ENCODE results near the gene R3HDM4.
A peak's percentile ranks its signal among the peaks of the same experiment; 100 is the strongest.

Gene R3HDM4

DNA sequence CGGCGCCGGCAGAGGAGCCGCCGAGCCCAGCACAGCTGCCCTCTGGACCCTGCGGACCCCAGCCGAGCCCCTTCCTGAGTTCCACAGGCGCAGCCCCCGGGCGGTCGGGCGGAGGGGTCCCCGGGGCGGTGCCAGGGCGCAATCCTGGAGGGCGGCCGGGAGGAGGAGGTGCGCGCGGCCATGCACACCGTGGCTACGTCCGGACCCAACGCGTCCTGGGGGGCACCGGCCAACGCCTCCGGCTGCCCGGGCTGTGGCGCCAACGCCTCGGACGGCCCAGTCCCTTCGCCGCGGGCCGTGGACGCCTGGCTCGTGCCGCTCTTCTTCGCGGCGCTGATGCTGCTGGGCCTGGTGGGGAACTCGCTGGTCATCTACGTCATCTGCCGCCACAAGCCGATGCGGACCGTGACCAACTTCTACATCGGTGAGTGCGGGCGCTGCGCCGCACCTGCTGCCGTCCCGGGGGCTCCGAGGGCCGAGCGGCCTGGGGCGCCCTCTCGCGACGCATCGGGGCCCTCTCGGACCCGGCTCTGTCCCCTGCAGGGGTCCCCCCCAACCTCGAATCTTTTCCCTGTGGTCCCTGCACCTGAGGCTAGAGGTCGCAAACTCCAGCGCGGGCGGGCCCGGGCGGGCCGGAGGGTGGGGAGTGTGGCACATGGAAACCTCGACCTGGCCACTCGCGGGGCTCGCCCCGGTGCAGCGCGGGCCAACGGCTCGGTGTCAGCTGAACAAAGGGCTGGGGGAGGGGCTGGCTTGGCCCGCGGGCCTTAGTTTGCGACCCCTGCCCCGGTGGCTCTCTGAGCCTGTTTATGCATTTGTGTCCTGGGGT is 4.5 kb upstream of the R3HDM4 start, which contains the start of gene KISS1R:
Gene KISS1R (plus strand): TSS at position 11 of the 829 bp plus-strand sequence. CDS start 170 bp downstream, at position 181.
- FAIRE-seq (no peak), DNase-seq (ENCODE audit: low spot score) (no peak)

DNA sequence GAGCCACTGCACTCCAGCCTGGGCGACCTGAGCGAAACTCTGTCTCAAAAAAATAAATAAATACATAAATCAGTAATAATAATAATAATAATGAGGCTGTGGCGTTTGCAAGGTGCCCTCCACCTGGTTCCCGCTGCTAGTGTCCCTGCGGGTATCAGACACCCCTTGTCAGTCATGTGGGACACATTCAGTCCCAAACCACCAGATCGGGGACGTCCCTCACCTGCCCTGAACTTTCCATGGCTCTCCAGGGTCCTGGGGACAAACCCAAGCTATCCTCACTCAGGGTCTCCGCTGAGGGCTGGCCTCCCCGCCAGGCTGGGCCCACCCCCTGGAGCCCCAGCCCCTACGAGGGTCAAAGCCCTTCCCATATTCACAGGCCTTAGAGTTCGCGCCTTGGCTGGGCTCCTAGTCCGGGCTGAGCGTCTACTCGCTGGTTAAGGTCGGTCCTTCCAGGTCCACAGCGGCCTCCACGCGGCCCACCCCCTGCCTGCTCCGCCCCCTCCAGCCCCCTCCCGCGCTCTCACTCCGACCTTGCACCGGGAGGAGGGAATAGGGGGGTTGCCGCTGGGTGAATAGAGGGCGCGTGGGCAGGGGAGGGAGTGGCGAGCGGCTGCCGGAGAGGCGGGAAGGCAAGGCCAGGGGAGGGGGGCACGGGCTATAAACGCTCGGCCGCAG is 3.8 kb upstream of the R3HDM4 start:
- DNase-seq (ENCODE audit: low spot score) = no peak
- no peak for FAIRE-seq

DNA sequence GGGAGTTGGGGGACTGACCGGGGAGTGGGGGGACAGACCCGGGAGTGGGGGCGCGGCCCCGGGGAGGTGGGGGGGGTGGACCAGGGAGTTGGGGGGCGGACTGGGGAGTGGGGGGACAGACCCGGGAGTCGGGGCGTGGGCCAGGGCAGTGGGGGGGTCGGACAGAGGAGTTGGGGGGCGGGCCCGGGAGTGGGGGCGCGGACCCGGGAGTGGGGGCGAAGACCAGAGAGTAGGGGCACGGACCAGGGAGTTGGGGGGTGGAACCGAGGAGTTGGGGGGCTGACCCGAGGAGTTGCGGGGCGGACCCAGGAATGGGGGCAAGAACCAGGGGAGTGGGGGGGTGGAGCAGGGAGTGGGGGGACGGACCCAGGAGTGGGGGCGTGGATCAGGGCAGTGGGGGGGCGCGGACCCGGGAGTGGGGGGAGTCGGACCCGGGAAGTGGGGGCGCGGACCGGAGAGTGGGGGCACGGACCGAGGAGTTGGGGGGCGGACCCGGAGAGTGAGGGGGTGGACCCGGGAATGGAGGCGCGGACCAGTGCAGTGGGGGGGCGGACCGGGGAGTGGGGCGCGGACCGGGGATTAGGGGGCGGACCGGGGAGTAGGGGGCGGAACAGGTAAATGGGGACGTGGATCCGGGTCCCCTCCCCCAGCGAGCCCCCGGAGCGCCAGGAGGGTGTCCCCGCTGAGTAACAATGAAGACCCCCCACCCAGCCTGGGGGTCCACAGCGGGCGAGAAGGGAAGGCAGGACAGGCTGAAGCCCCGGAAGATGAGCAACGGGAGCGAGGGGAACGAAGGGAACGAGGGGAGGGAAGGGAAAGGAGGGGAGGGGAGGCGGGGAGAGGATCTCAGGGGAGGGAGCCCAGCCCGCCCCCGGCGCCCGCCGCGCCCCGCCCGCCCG is 589 bp downstream of the R3HDM4 start:
- FAIRE-seq (no peak), DNase-seq (ENCODE audit: low spot score) (no peak)

DNA sequence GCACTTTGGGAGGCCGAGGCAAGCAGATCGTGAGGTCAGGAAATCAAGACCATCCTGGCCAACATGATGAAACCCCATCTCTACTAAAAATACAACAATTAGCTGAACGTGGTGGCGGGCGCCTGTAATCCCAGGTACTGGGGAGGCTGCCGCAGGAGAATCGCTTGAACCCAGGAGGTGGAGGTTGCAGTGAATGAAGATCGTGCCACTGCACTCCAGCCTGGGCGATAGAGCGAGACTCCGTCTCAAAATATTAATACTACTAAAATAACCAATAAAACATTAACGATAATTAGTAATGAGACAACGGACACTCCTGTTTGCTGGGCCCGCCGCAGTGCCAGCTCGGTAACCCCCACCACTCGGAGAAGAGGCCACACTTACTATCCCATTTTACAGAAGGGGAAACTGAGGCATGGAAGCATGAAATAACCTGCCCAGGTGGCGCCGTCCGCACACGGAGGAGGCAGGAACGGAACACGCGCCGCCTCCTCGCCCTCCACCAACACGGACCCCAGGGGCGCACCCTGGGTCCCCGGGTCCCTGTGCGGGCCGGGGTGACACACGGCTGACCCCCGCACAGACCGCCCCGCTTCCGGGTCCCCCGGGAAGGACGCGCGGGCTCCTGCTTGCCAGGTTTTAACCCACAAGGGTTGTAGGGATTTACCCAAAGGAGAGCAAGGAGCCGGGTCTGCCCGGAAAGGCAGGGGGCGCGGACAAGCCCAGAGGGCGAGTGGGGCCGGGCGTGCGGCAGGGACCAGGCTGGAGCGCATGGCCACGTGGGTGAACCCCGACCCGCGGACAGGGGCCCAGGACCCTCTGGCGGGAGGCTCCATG is 1.6 kb downstream of the R3HDM4 start:
- DNase-seq (ENCODE audit: low spot score) = no peak
- FAIRE-seq = no peak

DNA sequence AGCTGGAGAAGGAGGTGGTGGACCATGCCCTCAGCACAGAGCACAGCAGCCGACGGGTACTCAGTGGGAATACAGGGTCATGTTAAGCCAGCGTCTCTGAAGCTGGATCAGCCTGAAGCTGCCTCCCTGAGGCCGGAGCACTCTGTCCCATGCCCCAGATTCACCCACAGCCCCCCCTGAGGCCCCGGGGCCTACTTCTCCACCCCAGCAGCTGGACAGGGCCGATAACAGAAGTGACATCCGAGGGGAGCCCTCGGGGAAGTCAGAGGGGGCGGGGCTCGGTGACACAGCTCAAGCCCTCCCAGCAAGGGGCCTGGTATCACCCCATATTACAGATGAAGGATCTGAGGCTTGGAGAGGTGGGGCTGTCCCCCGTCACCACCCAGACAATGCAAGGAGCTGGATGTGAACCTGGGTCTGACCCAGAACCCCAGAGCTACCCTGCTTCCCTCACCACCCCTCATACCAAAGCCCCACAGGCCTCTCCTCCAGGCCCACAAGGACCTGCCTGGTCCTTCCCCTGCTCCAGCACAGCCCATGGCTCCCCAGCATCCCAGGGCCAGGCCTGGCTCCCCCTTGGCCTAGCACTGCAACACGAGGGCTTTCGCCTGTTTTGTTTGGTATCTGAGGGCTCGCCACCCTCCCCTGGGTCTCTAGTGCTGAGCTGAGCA is 5.7 kb downstream of the R3HDM4 start:
- no peak for DNase-seq (ENCODE audit: low spot score)
- FAIRE-seq = no peak

DNA sequence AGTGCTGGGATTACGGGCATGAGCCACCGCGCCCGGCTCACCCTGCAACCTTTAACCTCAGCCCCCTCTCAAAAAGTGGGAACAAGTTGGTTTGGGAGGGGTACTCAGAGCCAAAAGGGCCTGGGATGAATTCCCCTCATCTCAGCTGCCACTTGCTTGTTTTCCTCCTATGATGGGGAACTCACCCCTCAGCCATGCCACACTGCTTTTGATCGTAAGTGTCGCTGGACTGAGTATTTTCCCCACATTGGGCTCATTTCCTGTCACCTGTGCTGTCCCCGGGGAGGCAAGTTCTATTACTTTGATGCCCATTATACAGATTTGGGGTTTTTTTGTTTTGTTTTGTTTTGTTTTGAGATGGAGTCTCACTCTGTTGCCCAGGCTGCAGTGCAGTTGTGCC is 6.5 kb downstream of the R3HDM4 start:
- DNase-seq (ENCODE audit: low spot score) = no peak
- no peak for FAIRE-seq

DNA sequence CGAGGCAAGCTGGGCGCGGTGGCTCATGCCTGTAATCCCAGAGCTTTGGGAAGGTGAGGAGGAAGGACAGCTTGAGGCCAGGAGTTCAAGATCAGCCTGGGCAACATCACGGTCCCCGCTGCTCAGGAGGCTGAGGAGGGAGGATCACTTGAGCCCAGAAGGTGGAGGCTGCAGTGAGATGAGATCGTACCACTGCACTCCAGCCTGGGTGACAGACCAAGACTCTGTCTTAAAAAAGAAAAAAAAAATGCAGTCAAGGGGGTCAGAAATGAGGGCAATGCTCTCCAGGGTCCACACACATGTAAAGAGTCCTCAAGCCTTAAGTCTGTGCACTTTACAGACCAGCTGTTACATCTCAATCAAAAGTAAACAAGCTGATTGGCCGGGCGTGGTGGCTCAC is 8.5 kb downstream of the R3HDM4 start:
- DNase-seq (ENCODE audit: low spot score) = no peak
- FAIRE-seq = no peak

DNA sequence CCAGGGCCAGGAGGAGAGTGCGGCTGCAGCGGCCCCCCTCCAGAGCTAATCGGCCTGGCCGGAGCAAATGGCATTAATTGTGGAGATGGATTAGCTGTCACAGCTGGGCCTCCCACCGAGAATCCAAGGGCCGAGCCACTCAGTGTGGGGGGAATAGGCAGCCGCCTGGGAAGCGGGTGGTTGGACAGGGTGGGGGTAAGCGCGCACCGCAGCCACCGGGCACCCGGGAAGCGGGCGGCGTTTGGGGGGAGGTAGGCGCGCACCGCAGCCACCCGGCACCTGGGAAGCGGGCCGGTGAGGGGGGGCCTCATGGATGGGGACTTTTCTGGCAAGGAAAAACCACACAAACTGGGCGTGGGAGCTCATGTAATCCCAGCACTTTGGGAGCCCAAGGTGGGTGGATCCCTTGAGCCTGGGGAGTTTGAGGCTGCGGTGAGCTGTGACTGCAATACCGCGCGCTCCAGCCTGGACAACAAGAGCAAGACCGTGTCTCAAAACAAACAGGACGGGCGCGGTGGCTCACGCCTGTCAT is 9.7 kb downstream of the R3HDM4 start:
- FAIRE-seq = no peak
- no peak for DNase-seq (ENCODE audit: low spot score)

DNA sequence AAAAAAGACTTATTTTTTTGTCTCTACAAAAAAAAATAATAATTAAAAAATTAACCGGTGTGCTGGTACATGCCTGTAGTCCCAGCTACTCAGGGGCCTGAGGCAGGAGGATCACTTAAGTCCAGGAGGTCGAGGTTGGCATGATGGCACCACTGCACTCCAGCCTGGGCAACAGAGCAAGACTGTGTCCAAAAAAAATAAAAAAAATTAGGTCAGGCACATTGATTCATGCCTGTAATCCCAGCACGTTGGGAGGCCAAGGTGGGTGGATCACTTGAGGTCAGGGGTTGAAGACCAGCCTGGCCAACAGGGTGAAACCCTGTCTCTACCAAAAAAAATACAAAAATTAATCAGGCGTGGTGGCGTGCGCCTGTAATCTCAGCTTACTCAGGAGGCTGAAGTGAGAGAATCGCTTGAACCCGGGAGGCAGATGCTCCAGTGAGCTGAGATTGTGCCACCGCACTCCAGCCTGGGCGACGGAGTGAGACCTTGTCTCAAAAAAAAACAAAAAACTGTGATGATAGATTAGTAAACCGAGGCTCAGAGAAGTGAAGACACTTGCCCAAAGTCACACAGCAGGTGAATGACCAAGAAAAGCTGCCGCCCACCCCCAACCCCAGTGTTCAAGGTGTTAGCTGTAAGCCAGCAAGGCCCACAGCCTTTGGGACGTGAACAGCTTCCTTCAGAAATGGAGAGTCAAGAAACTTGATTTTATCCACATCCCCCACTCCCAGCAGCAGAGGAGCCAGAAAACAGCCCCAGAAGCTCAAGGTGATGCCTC is 10.4 kb downstream of the R3HDM4 start:
- no peak for FAIRE-seq
- no peak for DNase-seq (ENCODE audit: low spot score)

DNA sequence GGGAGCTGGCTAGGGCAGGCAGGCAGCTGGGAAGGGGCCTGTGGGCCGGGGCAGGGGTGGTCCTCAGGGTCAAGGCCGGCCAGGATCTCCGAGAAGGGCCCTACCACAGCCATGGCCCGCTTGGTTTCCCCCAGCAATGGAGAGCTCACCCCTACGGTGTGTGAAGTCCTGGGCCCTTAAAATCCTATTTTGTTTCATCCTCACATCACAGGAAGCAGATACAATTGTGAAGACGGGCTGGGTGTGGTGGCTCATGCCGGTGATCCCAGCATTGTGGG is 11.0 kb downstream of the R3HDM4 start:
- DNase-seq (ENCODE audit: low spot score) (no peak), FAIRE-seq (no peak)

DNA sequence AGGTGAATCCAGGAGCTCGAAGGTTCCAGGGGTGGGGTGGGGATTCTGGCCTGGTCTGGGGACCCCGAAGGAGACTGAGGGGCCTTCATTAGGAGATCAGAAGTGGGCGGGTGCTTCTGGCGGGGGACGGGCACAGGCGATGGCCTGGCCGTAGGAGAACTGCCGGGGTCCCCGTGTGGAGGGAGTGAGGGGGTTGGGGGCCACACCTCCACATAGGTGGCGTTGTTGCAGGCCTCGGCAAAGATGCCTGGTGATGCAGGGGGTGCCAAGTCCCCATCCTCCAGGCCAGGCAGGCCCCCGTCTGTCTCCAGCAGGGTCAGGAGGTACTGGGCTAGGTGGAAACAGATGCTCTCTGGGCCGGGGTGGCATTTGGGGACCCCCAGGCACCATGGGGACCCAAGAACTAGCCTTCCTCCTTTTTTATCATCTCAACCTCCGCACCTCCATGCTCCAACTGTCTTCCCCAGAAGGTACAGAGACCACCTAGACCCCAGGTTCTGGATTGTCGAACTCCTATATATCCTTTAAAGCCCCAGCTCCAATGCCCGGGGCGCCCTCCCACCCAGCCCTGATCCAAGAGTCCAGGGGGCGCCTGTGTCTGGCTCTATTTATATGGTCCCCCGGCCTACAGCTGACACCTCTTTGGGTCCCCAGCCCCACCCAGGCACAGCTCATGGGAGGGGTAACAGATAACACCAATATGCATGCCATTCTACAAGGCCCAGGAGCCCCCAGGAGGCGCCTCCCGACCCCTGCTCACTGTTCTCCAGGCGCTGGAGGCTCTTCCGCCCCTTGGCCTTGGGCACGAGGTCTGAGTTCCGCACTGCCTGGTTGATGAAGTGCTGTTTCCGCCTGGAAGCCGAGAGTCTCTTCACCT is 11.6 kb downstream of the R3HDM4 start:
- DNase-seq (ENCODE audit: low spot score) (no peak), FAIRE-seq (no peak)

DNA sequence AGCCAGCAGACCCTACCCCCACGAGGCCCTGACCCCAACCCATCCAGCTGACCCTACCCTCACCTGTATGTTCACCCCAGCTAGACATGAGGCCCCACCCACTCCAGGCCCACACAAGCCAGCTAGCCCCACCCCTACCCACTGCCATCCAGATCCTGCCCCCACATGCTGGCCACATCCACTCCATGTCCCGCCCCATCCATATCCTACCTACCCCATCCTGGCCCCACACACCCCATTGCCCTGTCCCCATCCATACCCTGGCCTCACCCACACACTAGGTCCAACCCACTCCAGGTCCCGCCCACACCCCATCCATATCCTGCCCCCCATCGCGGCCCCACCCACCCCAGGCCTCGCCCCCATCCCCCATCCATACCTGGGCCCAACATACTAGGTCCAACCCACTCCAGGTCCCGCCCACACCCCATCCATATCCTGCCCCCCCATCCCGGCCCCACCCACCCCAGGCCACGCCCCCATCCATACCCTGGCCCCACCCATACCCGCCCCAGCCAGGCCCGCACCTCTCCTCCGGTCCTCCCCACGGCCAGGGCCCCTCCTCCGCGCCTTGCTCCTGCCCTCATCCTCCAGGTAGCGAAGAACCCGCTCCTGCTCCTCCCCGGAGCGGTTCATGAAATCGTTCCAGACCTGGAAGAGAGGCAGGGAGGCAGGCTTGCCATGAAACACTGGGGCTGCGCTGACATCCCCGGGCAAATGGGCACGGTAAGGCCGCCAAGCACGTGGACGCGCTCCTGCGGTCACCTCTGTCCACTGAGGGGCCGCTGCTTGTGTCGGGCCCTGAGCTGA is 12.5 kb downstream of the R3HDM4 start:
- DNase-seq (ENCODE audit: low spot score) (peak; percentile 40), FAIRE-seq (no peak)

DNA sequence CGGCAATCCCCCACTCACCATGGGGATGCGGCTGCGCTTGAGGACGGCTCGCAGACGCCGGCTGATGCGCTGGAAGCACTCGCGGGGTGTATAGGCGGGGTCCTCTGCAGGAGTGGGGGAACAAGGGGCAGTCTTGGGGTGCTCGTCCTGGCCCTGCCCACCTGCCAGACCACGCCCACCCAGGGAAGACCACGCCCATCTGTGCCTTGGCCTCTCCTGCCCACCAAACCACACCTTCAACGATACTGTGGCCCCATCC is 13.0 kb downstream of the R3HDM4 start:
- DNase-seq (ENCODE audit: low spot score) (no peak), FAIRE-seq (no peak)

DNA sequence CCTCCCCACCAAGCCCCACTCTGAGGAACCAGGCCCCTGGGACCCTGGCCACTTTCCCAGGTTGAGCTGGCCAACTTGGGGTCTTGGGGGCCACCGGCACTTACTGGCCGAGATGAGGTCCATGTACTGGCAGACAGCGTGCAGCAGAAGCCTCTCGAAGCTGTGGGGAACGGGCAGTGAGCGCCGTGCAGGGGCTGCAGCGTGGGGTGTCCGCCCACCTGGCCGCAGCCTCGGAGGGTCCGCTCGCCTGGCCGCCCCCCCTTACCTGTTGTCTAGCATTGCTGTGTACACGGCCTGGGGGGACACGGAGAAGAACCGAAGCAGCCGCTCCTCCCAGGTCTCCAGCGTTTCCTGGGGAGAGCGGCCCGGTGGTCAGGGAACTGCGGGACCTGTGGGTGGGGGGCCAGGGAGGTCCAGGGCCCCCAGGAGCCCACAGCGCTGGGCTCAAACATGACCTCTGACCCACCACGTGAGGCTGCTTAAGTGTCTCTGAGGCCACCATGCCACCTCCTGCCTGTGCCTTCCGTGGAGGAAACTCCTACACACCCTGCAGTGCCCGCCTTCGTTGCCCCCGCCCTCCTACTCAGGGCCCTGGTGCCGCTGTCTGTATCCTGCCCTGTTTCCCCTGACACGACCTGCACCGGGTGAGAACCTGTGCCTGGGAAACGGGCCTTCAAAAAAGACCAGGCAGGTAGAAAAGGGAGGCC is 13.5 kb downstream of the R3HDM4 start:
- FAIRE-seq (no peak), DNase-seq (ENCODE audit: low spot score) (no peak)

DNA sequence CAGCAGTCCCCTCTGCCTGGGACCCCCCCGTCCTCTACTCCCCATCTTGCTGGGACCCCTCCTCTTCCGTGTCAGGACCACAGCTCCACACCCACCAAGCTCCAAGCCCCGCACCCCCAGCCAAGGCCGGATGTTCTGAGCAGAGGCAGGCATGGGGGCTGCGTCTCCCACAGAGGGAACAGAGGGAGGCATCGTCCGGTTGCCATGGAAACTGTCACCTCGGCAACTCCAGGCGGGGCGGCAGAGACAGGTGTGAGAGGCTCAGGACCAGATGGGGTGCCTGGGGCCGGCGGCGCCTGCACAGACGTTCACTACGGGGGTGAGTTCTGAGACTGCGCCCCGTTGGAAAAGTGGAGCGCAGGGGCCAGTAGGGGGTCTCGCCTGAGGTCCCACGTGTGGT is 14.4 kb downstream of the R3HDM4 start:
- no peak for DNase-seq (ENCODE audit: low spot score)
- FAIRE-seq = no peak

DNA sequence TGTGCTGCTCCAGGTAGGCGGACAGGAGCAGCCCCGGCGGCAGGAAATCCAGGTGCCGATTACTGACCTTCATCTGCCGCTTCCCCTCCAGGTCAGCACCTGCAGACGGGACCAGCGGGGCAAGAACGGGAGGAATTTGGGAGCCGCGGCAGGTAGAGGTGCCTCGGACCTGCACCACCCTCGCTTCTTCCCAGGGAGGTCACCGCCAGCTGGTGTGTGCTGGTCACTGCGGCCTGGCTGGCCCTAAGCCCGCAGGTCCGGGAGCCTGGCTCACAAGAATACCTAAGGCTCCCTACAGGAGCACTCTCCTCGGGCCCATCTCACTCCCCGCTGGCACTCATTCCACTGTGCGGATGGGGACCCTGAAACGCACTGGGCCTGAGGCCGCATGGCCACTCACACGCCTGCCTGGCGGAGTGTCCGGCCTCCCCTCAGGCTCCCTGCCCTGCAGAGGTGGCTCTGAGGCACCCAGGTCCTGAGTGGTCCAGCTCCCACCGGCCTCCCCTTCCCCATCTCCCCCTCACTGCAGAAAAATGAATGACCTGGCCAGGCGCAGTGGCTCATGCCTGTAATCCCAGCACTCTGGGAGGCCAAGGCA is 15.5 kb downstream of the R3HDM4 start:
- no peak for DNase-seq (ENCODE audit: low spot score)

DNA sequence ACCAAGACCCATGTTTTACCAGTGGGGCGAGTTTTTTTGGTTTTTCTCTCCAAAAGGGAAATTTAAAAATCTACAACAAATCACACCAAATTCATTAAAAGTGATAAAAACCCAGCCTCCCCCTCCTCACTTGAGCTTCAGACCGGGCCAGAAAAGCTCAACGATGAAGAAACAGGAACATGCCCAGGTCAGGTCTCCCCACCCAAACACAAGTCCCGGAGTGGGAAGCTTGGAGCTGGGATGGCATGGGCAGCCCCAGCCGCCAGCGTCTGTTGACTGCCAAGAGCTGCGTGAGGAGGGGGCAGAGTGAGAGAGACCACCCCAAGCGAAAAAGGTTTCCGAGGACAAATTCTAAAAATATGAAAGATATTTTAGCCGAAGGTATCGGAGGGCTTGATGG is 16.0 kb downstream of the R3HDM4 start:
- DNase-seq (ENCODE audit: low spot score) (no peak), FAIRE-seq (no peak)

More for the DNA sequence above, 15.5 kb downstream of the R3HDM4 start:
- FAIRE-seq = no peak
